Stimulated activated CD4-positive, alpha-beta T cell treated with anti-CD3 and anti-CD28 coated beads, Interleukin-4, amount 100 ng/mL, for 24 hours (primary cell): ENCODE measurements around the gene METTL23.
"Not testable (repeated sequence)": the region's sequence is repeated elsewhere in the genome, so short reads cannot be mapped to it uniquely, and the experiment has no call there.

Experiments used
- DNase-seq: peaks from one replicate; pipeline ENCODE4 v3.0.0-alpha.2; 2020

METTL23 gene

GRCh38 chr17:76735586-76736348 lies 9.1 kb downstream of the METTL23 start:
- DNase-seq = no peak

GRCh38 chr17:76736349-76737081 lies 9.9 kb downstream of the METTL23 start:
- peak; percentile 68 for DNase-seq

- peak; percentile 98 for DNase-seq
Observed at GRCh38 chr17:76737082-76737675, 10.5 kb downstream of the METTL23 start, which contains the start of gene SRSF2. TSS of gene SRSF2 (minus strand) at chr17:76737331. CDS start at chr17:76737160, 171 bp downstream.

- peak; percentile 91 for DNase-seq
Observed at GRCh38 chr17:76737676-76738467, 11.2 kb downstream of the METTL23 start, which contains the start of gene MFSD11. TSS of gene MFSD11 (plus strand) at chr17:76738119. CDS start at chr17:76738353, 234 bp downstream.

GRCh38 chr17:76738468-76738850 lies 11.8 kb downstream of the METTL23 start:
- DNase-seq = no peak

- not testable (repeated sequence) for DNase-seq
Observed at GRCh38 chr17:76739568-76740115, 13.0 kb downstream of the METTL23 start.

GRCh38 chr17:76740329-76741118 lies 13.9 kb downstream of the METTL23 start:
- DNase-seq = no peak

- DNase-seq = no peak
Observed at GRCh38 chr17:76742958-76743357, 16.3 kb downstream of the METTL23 start.

- DNase-seq = no peak
Observed at GRCh38 chr17:76744747-76745146, 18.1 kb downstream of the METTL23 start.

- DNase-seq = not testable (repeated sequence)
Observed at GRCh38 chr17:76745785-76746184, 19.1 kb downstream of the METTL23 start.

- DNase-seq = no peak
Observed at GRCh38 chr17:76747716-76748363, 21.2 kb downstream of the METTL23 start.

GRCh38 chr17:76748657-76749056 lies 22.0 kb downstream of the METTL23 start:
- no peak for DNase-seq

GRCh38 chr17:76751416-76751993 lies 24.9 kb downstream of the METTL23 start:
- no peak for DNase-seq

- no peak for DNase-seq
Observed at GRCh38 chr17:76752006-76752405, 25.4 kb downstream of the METTL23 start.

- peak; percentile 27 for DNase-seq
Observed at GRCh38 chr17:76753061-76753961, 26.7 kb downstream of the METTL23 start.

GRCh38 chr17:76755285-76755684 lies 28.6 kb downstream of the METTL23 start:
- no peak for DNase-seq

- no peak for DNase-seq
Observed at GRCh38 chr17:76757256-76757655, 30.6 kb downstream of the METTL23 start.

- DNase-seq = no peak
Observed at GRCh38 chr17:76758570-76758969, 31.9 kb downstream of the METTL23 start.

- DNase-seq = peak; percentile 62
Observed at GRCh38 chr17:76772842-76773525, 46.3 kb downstream of the METTL23 start.
